Kidney epithelial cell (primary cell): ENCODE results near the gene DCUN1D3. TPM values are rescaled to one million over a fixed set of nuclear protein-coding genes. Genes with fewer than 3 reads are reported as not detected.
"Not testable (repeated sequence)": the region's sequence is repeated elsewhere in the genome, so short reads cannot be mapped to it uniquely, and the experiment has no call there.

Experiments used
- DNase-seq: peaks from one replicate; pipeline ENCODE4 v3.0.0-alpha.2; 2010; ENCODE audit warnings: low read depth
- H3K27me3 ChIP-seq: 2 replicates; pipeline ENCODE4 v1.6.0; 2011; ENCODE audit warnings: low read length; ENCODE audit not compliant: control insufficient read depth, insufficient read depth
- H3K36me3 ChIP-seq: 2 replicates; pipeline ENCODE4 v1.5.1; 2011; ENCODE audit warnings: low read length; ENCODE audit not compliant: control insufficient read depth, insufficient read depth
- H3K4me3 ChIP-seq: 2 replicates; pipeline ENCODE4 v1.5.1; 2011; ENCODE audit warnings: low read depth, mild to moderate bottlenecking, control low read depth, low read length
- CTCF ChIP-seq: IDR thresholded peaks from 2 replicates; pipeline ENCODE4 v1.5.1; 2011; ENCODE audit warnings: mild to moderate bottlenecking, moderate library complexity, low read length, control low read depth, inconsistent platforms; ENCODE audit not compliant: insufficient read depth, poor library complexity, severe bottlenecking
- total RNA-seq: library from RNA; depleted of rRNA; stranded (reverse); fragments of >200 nt; gene quantifications from 2 replicates; pipeline ENCODE4 v1.2.3, GENCODE V29; 2015

DCUN1D3 gene
- total RNA-seq, 1 donor from 2014 or later: 14.8 TPM

GRCh38 chr16:20933589-20933988 lies 33.4 kb upstream of the DCUN1D3 start:
- no peak overlapping the region for H3K4me3 ChIP-seq
- H3K27me3 ChIP-seq: no peaks in the 10 kb centered on the region
- H3K36me3 ChIP-seq: no peaks in the 10 kb centered on the region
- no peak for TF ChIP-seq CTCF
- DNase-seq: no peak

GRCh38 chr16:20931066-20931600 lies 31.0 kb upstream of the DCUN1D3 start:
- no peak for DNase-seq
- TF ChIP-seq CTCF: no peak
- no peaks in the 10 kb centered on the region for H3K27me3 ChIP-seq
- no peak overlapping the region for H3K4me3 ChIP-seq
- no peaks in the 10 kb centered on the region for H3K36me3 ChIP-seq

- Histone ChIP-seq H3K4me3 (no peak overlapping the region), H3K27me3 (no peaks in the 10 kb centered on the region), H3K36me3 (no peaks in the 10 kb centered on the region)
- DNase-seq: no peak
- no peak for TF ChIP-seq CTCF
These were observed 30.2 kb upstream of the DCUN1D3 start for GRCh38 chr16:20930365-20930690.

GRCh38 chr16:20929676-20930364 lies 29.7 kb upstream of the DCUN1D3 start:
- not testable (repeated sequence) for DNase-seq, H3K4me3 ChIP-seq, H3K27me3 ChIP-seq, H3K36me3 ChIP-seq

- Histone ChIP-seq H3K27me3 (no peaks in the 10 kb centered on the region), H3K4me3 (no peak overlapping the region), H3K36me3 (no peaks in the 10 kb centered on the region)
- TF ChIP-seq CTCF: no peak
- DNase-seq: no peak
These were observed 28.7 kb upstream of the DCUN1D3 start for GRCh38 chr16:20928774-20929411.

- Histone ChIP-seq H3K36me3 (no peaks in the 10 kb centered on the region), H3K4me3 (no peak overlapping the region), H3K27me3 (no peaks in the 10 kb centered on the region)
- DNase-seq: no peak
- TF ChIP-seq CTCF: no peak
These were observed 25.6 kb upstream of the DCUN1D3 start for GRCh38 chr16:20925751-20926150.
